ENCODE results near the gene TTC39C. TPM values are rescaled to one million over a fixed set of nuclear protein-coding genes. Genes with fewer than 3 reads are reported as not detected.

The TTC39C gene
- total and polyA plus RNA-seq, 12 donors: 28.9 to 77.6 (median 49.3) TPM

- intact Hi-C loops (cut with DNase I): loop anchor here in 1 of 2 donors (10.0 kb wide), 1 partner anchor 62 kb away; no protein-coding TSS in a partner anchor
- peaks cover 7 to 23% of the 10 kb centered on the region in 2 donors for H3K4me1 ChIP-seq (replicated peaks in 1 of 2)
- no peak for DNase-seq
Measured at GRCh38 chr18:24013051-24013450, 1.5 kb upstream of the TTC39C start.

GRCh38 chr18:24014986-24015638, 558 bp downstream of the TTC39C start:
- Histone ChIP-seq H3K4me1 (replicated peaks in 1 of 2) (peaks cover 7 to 30% of the 10 kb centered on the region in 2 donors), H3K4me3 (peak overlapping the region; percentile 56 to 93 (median 87)), H3K27me3 (no peaks in the 10 kb centered on the region), H3K36me3 (replicated peaks in 1 of 2) (no peaks in the 10 kb centered on the region), H3K27ac (peak overlapping the region; percentile 46 to 96 (median 86)), H3K9me3 (replicated peaks in 1 of 3) (no peaks in the 10 kb centered on the region)
- TF ChIP-seq CTCF (IDR thresholded peaks at IDR 0.05) (no peak), POLR2A (IDR thresholded peaks at IDR 0.05) (peak in 1 of 2 donors; percentile 62)
- 0 to 1% (median 1%) methylated on average over 8 to 50 of the region's 50 CpGs for WGBS, 4 donors
- DNase-seq: peak; percentile 59 to 75 (median 69)
- intact Hi-C loops (cut with DNase I): loop anchor here in 1 of 2 donors (5.0 to 10.0 kb wide), 2 partner anchors 60 to 102 kb away; no protein-coding TSS in a partner anchor

More at GRCh38 chr18:24013051-24013450, 1.5 kb upstream of the TTC39C start:
- Histone ChIP-seq H3K27ac (no peak overlapping the region), H3K36me3 (replicated peaks in 1 of 2) (no peaks in the 10 kb centered on the region), H3K27me3 (no peaks in the 10 kb centered on the region), H3K4me3 (no peak overlapping the region), H3K9me3 (replicated peaks in 1 of 3) (no peaks in the 10 kb centered on the region)
- 36 to 60% (median 41%) methylated on average over 2 of the region's 2 CpGs for WGBS, 4 donors
- TF ChIP-seq POLR2A (IDR thresholded peaks at IDR 0.05) (no peak), CTCF (IDR thresholded peaks at IDR 0.05) (no peak)

- no peak for TF ChIP-seq CTCF (IDR thresholded peaks at IDR 0.05)
- no peak for TF ChIP-seq POLR2A (IDR thresholded peaks at IDR 0.05)
- no peaks in the 10 kb centered on the region for H3K27me3 ChIP-seq
- peak overlapping the region in 2 of 4 donors; percentile 91 to 93 for H3K4me3 ChIP-seq
- H3K27ac ChIP-seq: peak overlapping the region in 4 of 5 donors; percentile 19 to 91 (median 66)
- H3K4me1 ChIP-seq (replicated peaks in 1 of 2): peaks cover 7 to 30% of the 10 kb centered on the region in 2 donors
- H3K9me3 ChIP-seq (replicated peaks in 1 of 3): no peaks in the 10 kb centered on the region
- WGBS, 4 donors: 29 to 35% (median 30%) methylated on average over 17 of the region's 17 CpGs
- H3K36me3 ChIP-seq (replicated peaks in 1 of 2): no peaks in the 10 kb centered on the region
- no peak for DNase-seq
- intact Hi-C loops (cut with DNase I): loop anchor here in 1 of 2 donors (5.0 to 10.0 kb wide), 2 partner anchors 59 to 101 kb away; no protein-coding TSS in a partner anchor
Measured at GRCh38 chr18:24015639-24016631, 1.4 kb downstream of the TTC39C start.

GRCh38 chr18:24016643-24017042, 2.1 kb downstream of the TTC39C start:
- DNase-seq: no peak
- Histone ChIP-seq H3K4me3 (peak overlapping the region in 1 of 4 donors; percentile 93), H3K27me3 (no peaks in the 10 kb centered on the region), H3K27ac (no peak overlapping the region), H3K36me3 (replicated peaks in 1 of 2) (no peaks in the 10 kb centered on the region), H3K9me3 (replicated peaks in 1 of 3) (no peaks in the 10 kb centered on the region), H3K4me1 (replicated peaks in 1 of 2) (peaks cover 7 to 30% of the 10 kb centered on the region in 2 donors)
- WGBS, 4 donors: 46 to 63% (median 53%) methylated on average over 2 of the region's 2 CpGs
- no peak for TF ChIP-seq POLR2A (IDR thresholded peaks at IDR 0.05)
- TF ChIP-seq CTCF (IDR thresholded peaks at IDR 0.05): peak; percentile 15 to 47 (median 44)
- intact Hi-C loops (cut with DNase I): loop anchor here in 1 of 2 donors (5.0 to 10.0 kb wide), 2 partner anchors 58 to 101 kb away; no protein-coding TSS in a partner anchor
